Neural progenitor cell (in vitro differentiated cells): ENCODE data around the gene RPL10A.

Source experiments
- CTCF ChIP-seq: fragments of 200-600 bp; sonication (generic); IDR thresholded peaks from 2 replicates; pipeline ENCODE4 v1.5.1; 2017; ENCODE audit warnings: antibody characterized with exemption, mild to moderate bottlenecking
- EZH2 ChIP-seq: fragments of 200-600 bp; sonication (generic); IDR thresholded peaks from 2 replicates; pipeline ENCODE4 v1.6.1; 2017; ENCODE audit warnings: antibody characterized with exemption, mild to moderate bottlenecking, moderate library complexity
- EZH2phosphoT487 ChIP-seq: fragments of 200-600 bp; sonication (generic); IDR thresholded peaks from 2 replicates; pipeline ENCODE4 v1.6.1; 2017; ENCODE audit warnings: antibody characterized with exemption

- TF ChIP-seq CTCF = no peak
- TF ChIP-seq EZH2 = no peak
- TF ChIP-seq EZH2phosphoT487 = no peak
Measured at GRCh38 chr6:35426074-35426473, 42.1 kb upstream of the RPL10A start.
